HepG2 (cell line): ENCODE data around the gene TRIM69.
A peak's percentile ranks its signal among the peaks of the same experiment; 100 is the strongest.

Experiments
- ATF2 ChIP-seq: sonication (generic); formaldehyde crosslinking; IDR thresholded peaks from 2 replicates; pipeline ENCODE4 v1.4.0; 2020; ENCODE audit warnings: missing genetic modification reagents
- CTCF ChIP-seq: sonication (generic); formaldehyde crosslinking; IDR thresholded peaks from 2 replicates; pipeline ENCODE4 v1.5.0; 2020; ENCODE audit warnings: mild to moderate bottlenecking, missing genetic modification reagents, moderate library complexity
- FOXA1 ChIP-seq, 2 experiments: fragments of 450-650 bp in 1 of 2; sonication (generic) in 1 of 2; formaldehyde crosslinking in 1 of 2; IDR thresholded peaks; 2 replicates each; pipeline versions ENCODE4 v1.4.0 to v1.6.1; 2016 to 2020; ENCODE audit warnings: missing genetic modification reagents in 1 of 2
- HMG20B ChIP-seq: conservative IDR thresholded peaks from 2 replicates; pipeline ENCODE4 v1.6.1; 2016; ENCODE audit warnings: missing genetic modification reagents, missing compliant biosample characterization
- HNRNPK ChIP-seq: fragments of 200-400 bp; formaldehyde crosslinking; IDR thresholded peaks from 2 replicates; pipeline ENCODE4 v1.6.1; 2018; ENCODE audit warnings: low read length, low read depth, moderate library complexity, mild to moderate bottlenecking; ENCODE audit not compliant: poor library complexity, severe bottlenecking
- NFATC3 ChIP-seq: sonication (generic); formaldehyde crosslinking; IDR thresholded peaks from 2 replicates; pipeline ENCODE4 v1.5.1; 2020; ENCODE audit warnings: mild to moderate bottlenecking, missing genetic modification reagents
- ZBTB1 ChIP-seq: sonication (generic); formaldehyde crosslinking; IDR thresholded peaks from 2 replicates; pipeline ENCODE4 v1.4.0; 2020; ENCODE audit warnings: missing genetic modification reagents, borderline replicate concordance

- no peak for TF ChIP-seq HMG20B (CRISPR knock-in tag)
- TF ChIP-seq CTCF (CRISPR knock-in tag) = peak; percentile 64
- no peak for TF ChIP-seq ATF2 (CRISPR knock-in tag)
- no peak for TF ChIP-seq FOXA1 (IDR thresholded peaks at IDR 0.05)
- no peak for TF ChIP-seq FOXA1 (CRISPR knock-in tag; IDR thresholded peaks at IDR 0.05)
- TF ChIP-seq HNRNPK = no peak
- TF ChIP-seq NFATC3 (CRISPR knock-in tag) = no peak
- TF ChIP-seq ZBTB1 (CRISPR knock-in tag) = no peak
Observed at GRCh38 chr15:44738340-44738984, 2.1 kb downstream of the TRIM69 start.
